Measurements from ENCODE around the gene ATP11B. TPM values are rescaled to one million over a fixed set of nuclear protein-coding genes. Genes with fewer than 3 reads are reported as not detected.

The ATP11B gene
- total and polyA plus RNA-seq, 9 of the 15 experiments (the other 6 are each of a cell fraction or from before 2014, with no cell fraction given) = 11.9 to 68.7 (median 41.8) TPM

GRCh38 chr3:182802413-182803390 lies 9.4 kb downstream of the ATP11B start:
- H3K9ac ChIP-seq (ENCODE audit: insufficient read depth in 1 of 2, low read depth in 2 of 2, low read length in 2 of 2) = no peak overlapping the region
- H3K4me2 ChIP-seq (ENCODE audit: insufficient read depth, low read length) = no peak overlapping the region

More at GRCh38 chr3:182802413-182803390, 9.4 kb downstream of the ATP11B start:
- no peak overlapping the region for H2AFZ ChIP-seq (ENCODE audit: low read depth, low read length)
- H3K27me3 ChIP-seq (ENCODE audit: control insufficient read depth in 2 of 2, insufficient read depth in 2 of 2, low read length in 2 of 2) = no peaks in the 10 kb centered on the region
- H3K4me3 ChIP-seq = no peak overlapping the region
- TF ChIP-seq ZNF274 (IDR thresholded peaks at IDR 0.05; ENCODE audit: borderline replicate concordance, low read depth, low read length) (no peak), PKNOX1 (IDR thresholded peaks at IDR 0.05) (peak; percentile 52), ZNF232 (CRISPR knock-in tag; IDR thresholded peaks at IDR 0.05) (no peak), BDP1 (IDR thresholded peaks at IDR 0.05; ENCODE audit: insufficient read depth, insufficient read length) (no peak), ARID1B (IDR thresholded peaks at IDR 0.05) (0 out of 2 replicates have a peak, but pooled peaks have one; percentile 3), CEBPG (CRISPR knock-in tag; IDR thresholded peaks at IDR 0.05) (no peak), CEBPG (tag; conservative IDR thresholded peaks at IDR 0.05 in 1 of 2, IDR thresholded peaks at IDR 0.05 in 1 of 2) (0 out of 4 replicates have a peak, but pooled peaks of 1 of the 2 experiments have one; percentile 6), CEBPB (tag; IDR thresholded peaks at IDR 0.05) (peak; percentile 45)
- H3K9me1 ChIP-seq (ENCODE audit: control insufficient read depth, insufficient read depth, low read length) = no peaks in the 10 kb centered on the region
- FAIRE-seq = no peak
- H3K27ac ChIP-seq (ENCODE audit: extremely low read depth, low read depth, low read length) = peak overlapping the region; percentile 29; the same call in 1 of the 3 replicates
- intact Hi-C loops (cut with micrococcal nuclease) (loop anchor here (5.0 kb wide), 1 partner anchor 1815 kb away; the partner anchor contains the start of gene DNAJC19), in situ Hi-C loops (cut with MboI) (no loop called here)
- peaks cover 99% of the 10 kb centered on the region for H3K79me2 ChIP-seq (ENCODE audit: control insufficient read depth, insufficient read depth, low read length)
- no TSS peak for BruUV-seq (replicated peaks)
- H3K4me1 ChIP-seq (replicated peaks in 1 of 2; ENCODE audit: control insufficient read depth in 2 of 2, insufficient read depth in 2 of 2, low read length in 2 of 2) = peaks cover 3 to 21% of the 10 kb centered on the region in 2 experiments; a peak in 3 of 5 replicates
- no peaks in the 10 kb centered on the region for H3K9me3 ChIP-seq (replicated peaks; ENCODE audit: control insufficient read depth, insufficient read depth, low read depth, low read length)
- POLR2A ChIA-PET = no interaction called here
- no peaks in the 10 kb centered on the region for H4K20me1 ChIP-seq (replicated peaks; ENCODE audit: control insufficient read depth, insufficient read depth, low read length)
- DNase-seq (ENCODE audit: extremely low read depth in 1 of 4, low spot score in 3 of 4) = no peak
- CTCF ChIA-PET (ENCODE audit: low intra/inter-chr PET ratio) = no interaction called here
- 51% methylated on average over 6 of the region's 6 CpGs for WGBS (ENCODE audit: insufficient coverage, low coverage, missing lambda C conversion rate)
- H3K36me3 ChIP-seq (ENCODE audit: control insufficient read depth, insufficient read depth, low read length) = peaks cover 4% of the 10 kb centered on the region; the same call in 1 of the 3 replicates
- ATAC-seq = peak; percentile 9
